ENCODE measurements around the gene FBXO42.

- peak; percentile 80 for TF ChIP-seq POLR2A (IDR thresholded peaks at IDR 0.05; ENCODE audit: low read depth, low read length)
- peak; percentile 78 for TF ChIP-seq POLR2AphosphoS5 (IDR thresholded peaks at IDR 0.05; ENCODE audit: low read depth, low read length)
- peak; percentile 56 for TF ChIP-seq TAF1 (IDR thresholded peaks at IDR 0.05; ENCODE audit: low read depth, low read length)
- TF ChIP-seq SPI1 (IDR thresholded peaks at IDR 0.05; ENCODE audit: low read depth, low read length): no peak
- no peak for TF ChIP-seq POU2F2 (IDR thresholded peaks at IDR 0.05; ENCODE audit: low read depth, low read length)
- peak; percentile 99 for TF ChIP-seq PAX5 (IDR thresholded peaks at IDR 0.05; ENCODE audit: insufficient read depth, low read length, severe bottlenecking)
These were observed 15.1 kb upstream of the FBXO42 start for GRCh38 chr1:16367258-16367967.
